ENCODE measurements around the gene IL1RAPL1. TPM values are rescaled to one million over a fixed set of nuclear protein-coding genes. Genes with fewer than 3 reads are reported as not detected.

IL1RAPL1 gene
- polyA plus RNA-seq, 1 donor from 2014 or later: not detected

DNA sequence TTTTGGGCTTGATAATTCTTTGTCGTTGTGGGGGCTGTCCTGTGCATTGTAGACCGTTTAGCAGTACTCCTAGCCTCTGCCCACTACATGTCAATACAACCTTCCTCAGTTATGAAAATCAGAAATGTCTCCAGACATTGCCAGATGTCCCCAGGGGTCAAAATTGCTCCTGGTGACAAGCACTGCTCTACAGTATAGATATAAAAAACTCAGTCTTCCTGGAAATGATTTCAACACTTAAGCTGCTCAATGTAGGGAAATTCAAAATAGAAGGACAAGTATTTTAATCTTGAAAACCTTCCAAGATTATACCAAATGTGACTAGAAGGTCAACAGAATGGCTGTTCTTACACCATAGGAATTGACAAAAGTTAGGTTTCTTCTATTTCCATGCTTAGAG, 1339.4 kb downstream of the IL1RAPL1 start:
- Histone ChIP-seq H3K27me3 (ENCODE audit: insufficient read depth, low read depth, low read length) (no peaks in the 10 kb centered on the region), H3K36me3 (ENCODE audit: insufficient read depth, low read length) (no peaks in the 10 kb centered on the region), H3F3A (ENCODE audit: insufficient read depth, low read length, poor library complexity, severe bottlenecking) (no peaks in the 10 kb centered on the region), H3K9ac (ENCODE audit: low read length) (no peak overlapping the region), H4K20me1 (ENCODE audit: insufficient read depth) (no peaks in the 10 kb centered on the region), H3K4me3 (ENCODE audit: low read length) (no peak overlapping the region), H3K27ac (ENCODE audit: low read length) (no peak overlapping the region), H2AFZ (ENCODE audit: low read depth, low read length) (no peak overlapping the region), H3K9me2 (ENCODE audit: insufficient read depth, low read length) (no peaks in the 10 kb centered on the region), H3K79me2 (replicated peaks; ENCODE audit: insufficient read depth, low read length) (no peaks in the 10 kb centered on the region), H3K4me2 (ENCODE audit: low read length) (no peak overlapping the region), H3K9me3 (ENCODE audit: low read length) (no peaks in the 10 kb centered on the region)
- TF ChIP-seq, protein P1, sequence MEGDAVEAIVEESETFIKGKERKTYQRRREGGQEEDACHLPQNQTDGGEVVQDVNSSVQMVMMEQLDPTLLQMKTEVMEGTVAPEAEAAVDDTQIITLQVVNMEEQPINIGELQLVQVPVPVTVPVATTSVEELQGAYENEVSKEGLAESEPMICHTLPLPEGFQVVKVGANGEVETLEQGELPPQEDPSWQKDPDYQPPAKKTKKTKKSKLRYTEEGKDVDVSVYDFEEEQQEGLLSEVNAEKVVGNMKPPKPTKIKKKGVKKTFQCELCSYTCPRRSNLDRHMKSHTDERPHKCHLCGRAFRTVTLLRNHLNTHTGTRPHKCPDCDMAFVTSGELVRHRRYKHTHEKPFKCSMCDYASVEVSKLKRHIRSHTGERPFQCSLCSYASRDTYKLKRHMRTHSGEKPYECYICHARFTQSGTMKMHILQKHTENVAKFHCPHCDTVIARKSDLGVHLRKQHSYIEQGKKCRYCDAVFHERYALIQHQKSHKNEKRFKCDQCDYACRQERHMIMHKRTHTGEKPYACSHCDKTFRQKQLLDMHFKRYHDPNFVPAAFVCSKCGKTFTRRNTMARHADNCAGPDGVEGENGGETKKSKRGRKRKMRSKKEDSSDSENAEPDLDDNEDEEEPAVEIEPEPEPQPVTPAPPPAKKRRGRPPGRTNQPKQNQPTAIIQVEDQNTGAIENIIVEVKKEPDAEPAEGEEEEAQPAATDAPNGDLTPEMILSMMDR (IDR thresholded peaks at IDR 0.05; ENCODE audit: poor library complexity, severe bottlenecking): no peak
- TF ChIP-seq, protein P2, sequence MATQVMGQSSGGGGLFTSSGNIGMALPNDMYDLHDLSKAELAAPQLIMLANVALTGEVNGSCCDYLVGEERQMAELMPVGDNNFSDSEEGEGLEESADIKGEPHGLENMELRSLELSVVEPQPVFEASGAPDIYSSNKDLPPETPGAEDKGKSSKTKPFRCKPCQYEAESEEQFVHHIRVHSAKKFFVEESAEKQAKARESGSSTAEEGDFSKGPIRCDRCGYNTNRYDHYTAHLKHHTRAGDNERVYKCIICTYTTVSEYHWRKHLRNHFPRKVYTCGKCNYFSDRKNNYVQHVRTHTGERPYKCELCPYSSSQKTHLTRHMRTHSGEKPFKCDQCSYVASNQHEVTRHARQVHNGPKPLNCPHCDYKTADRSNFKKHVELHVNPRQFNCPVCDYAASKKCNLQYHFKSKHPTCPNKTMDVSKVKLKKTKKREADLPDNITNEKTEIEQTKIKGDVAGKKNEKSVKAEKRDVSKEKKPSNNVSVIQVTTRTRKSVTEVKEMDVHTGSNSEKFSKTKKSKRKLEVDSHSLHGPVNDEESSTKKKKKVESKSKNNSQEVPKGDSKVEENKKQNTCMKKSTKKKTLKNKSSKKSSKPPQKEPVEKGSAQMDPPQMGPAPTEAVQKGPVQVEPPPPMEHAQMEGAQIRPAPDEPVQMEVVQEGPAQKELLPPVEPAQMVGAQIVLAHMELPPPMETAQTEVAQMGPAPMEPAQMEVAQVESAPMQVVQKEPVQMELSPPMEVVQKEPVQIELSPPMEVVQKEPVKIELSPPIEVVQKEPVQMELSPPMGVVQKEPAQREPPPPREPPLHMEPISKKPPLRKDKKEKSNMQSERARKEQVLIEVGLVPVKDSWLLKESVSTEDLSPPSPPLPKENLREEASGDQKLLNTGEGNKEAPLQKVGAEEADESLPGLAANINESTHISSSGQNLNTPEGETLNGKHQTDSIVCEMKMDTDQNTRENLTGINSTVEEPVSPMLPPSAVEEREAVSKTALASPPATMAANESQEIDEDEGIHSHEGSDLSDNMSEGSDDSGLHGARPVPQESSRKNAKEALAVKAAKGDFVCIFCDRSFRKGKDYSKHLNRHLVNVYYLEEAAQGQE (IDR thresholded peaks at IDR 0.05; ENCODE audit: borderline replicate concordance): no peak
- TF ChIP-seq EP300 (conservative IDR thresholded peaks at IDR 0.05; ENCODE audit: poor library complexity, severe bottlenecking): no peak

DNA sequence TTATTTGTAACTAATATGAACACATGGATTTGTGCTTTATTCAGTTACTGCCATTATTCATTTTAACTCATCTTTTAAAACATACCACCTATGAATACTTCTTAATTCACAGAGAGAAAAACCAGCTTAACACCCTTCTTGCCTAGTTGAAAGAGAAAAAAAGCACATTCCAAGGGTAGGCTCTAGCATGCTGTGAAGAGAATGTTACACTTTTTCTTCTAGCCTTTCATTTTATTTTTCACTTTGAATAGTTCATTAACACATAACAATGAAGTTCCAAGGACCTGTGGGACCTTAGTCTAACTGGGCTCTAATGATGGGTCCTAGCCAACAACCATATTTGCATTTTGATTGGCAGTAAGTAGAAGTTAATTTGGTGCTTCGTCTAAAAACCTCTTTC, 1348.2 kb downstream of the IL1RAPL1 start:
- H4K20me1 ChIP-seq (ENCODE audit: insufficient read depth): no peaks in the 10 kb centered on the region
- H3K4me2 ChIP-seq (ENCODE audit: low read length): no peak overlapping the region
- H3K9ac ChIP-seq (ENCODE audit: low read length): no peak overlapping the region
- H3K27me3 ChIP-seq (ENCODE audit: insufficient read depth, low read depth, low read length): peaks cover 6% of the 10 kb centered on the region
- no peak overlapping the region for H3K27ac ChIP-seq (ENCODE audit: low read length)
- H3K9me2 ChIP-seq (ENCODE audit: insufficient read depth, low read length): no peaks in the 10 kb centered on the region
- TF ChIP-seq, protein P1 (IDR thresholded peaks at IDR 0.05; ENCODE audit: poor library complexity, severe bottlenecking): no peak
- TF ChIP-seq RAD21 (conservative IDR thresholded peaks at IDR 0.05): no peak
- TF ChIP-seq MXI1 (conservative IDR thresholded peaks at IDR 0.05; ENCODE audit: poor library complexity, severe bottlenecking): no peak
- TF ChIP-seq EP300 (conservative IDR thresholded peaks at IDR 0.05; ENCODE audit: poor library complexity, severe bottlenecking): no peak
- H2AFZ ChIP-seq (ENCODE audit: low read depth, low read length): no peak overlapping the region
- no peaks in the 10 kb centered on the region for H3K9me3 ChIP-seq (ENCODE audit: low read length)
- H3K79me2 ChIP-seq (replicated peaks; ENCODE audit: insufficient read depth, low read length): no peaks in the 10 kb centered on the region
- H3F3A ChIP-seq (ENCODE audit: insufficient read depth, low read length, poor library complexity, severe bottlenecking): no peaks in the 10 kb centered on the region
- H3K4me3 ChIP-seq (ENCODE audit: low read length): no peak overlapping the region
- no peaks in the 10 kb centered on the region for H3K36me3 ChIP-seq (ENCODE audit: insufficient read depth, low read length)

DNA sequence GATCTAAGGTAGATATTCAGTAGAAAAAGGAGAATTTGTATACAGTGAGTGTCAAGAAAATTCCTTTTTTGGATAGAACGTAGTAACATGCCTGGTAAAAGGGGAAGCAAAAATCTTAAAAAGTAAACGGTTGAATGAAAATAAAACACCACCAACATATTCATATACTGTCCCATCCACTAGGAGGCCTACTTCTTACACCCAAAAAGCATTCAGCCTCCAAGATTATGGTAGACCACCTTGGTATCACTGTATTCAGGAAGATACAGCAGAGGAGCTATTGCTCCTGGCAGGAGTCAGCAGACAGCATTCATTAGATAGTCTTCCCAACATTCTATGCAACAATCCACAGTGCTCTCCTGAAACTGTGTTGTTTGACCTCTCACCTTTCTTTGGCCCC, 1353.5 kb downstream of the IL1RAPL1 start:
- Histone ChIP-seq H3K36me3 (ENCODE audit: insufficient read depth, low read length) (no peaks in the 10 kb centered on the region), H3F3A (ENCODE audit: insufficient read depth, low read length, poor library complexity, severe bottlenecking) (no peaks in the 10 kb centered on the region), H4K20me1 (ENCODE audit: insufficient read depth) (no peaks in the 10 kb centered on the region), H3K9me2 (ENCODE audit: insufficient read depth, low read length) (no peaks in the 10 kb centered on the region), H3K4me3 (ENCODE audit: low read length) (no peak overlapping the region), H3K27me3 (ENCODE audit: insufficient read depth, low read depth, low read length) (peaks cover 3% of the 10 kb centered on the region), H3K79me2 (replicated peaks; ENCODE audit: insufficient read depth, low read length) (no peaks in the 10 kb centered on the region), H3K27ac (ENCODE audit: low read length) (no peak overlapping the region), H2AFZ (ENCODE audit: low read depth, low read length) (no peak overlapping the region), H3K9me3 (ENCODE audit: low read length) (no peaks in the 10 kb centered on the region), H3K9ac (ENCODE audit: low read length) (no peak overlapping the region), H3K4me2 (ENCODE audit: low read length) (no peak overlapping the region)
- TF ChIP-seq SMC3 (conservative IDR thresholded peaks at IDR 0.05; ENCODE audit: poor library complexity): no peak
